Ishikawa (cell line): ENCODE measurements around the gene PIGW.

Experiments
- CEBPB ChIP-seq: IDR thresholded peaks from 2 replicates; pipeline ENCODE4 v1.6.1; 2012
- EGR1 ChIP-seq: IDR thresholded peaks from 2 replicates; pipeline ENCODE4 v1.6.1; 2012
- EP300 ChIP-seq: IDR thresholded peaks from 2 replicates; pipeline ENCODE4 v1.6.1; 2012; ENCODE audit warnings: borderline replicate concordance
- NFIC ChIP-seq: IDR thresholded peaks from 2 replicates; pipeline ENCODE4 v1.6.1; 2012
- RAD21 ChIP-seq: IDR thresholded peaks from 2 replicates; pipeline ENCODE4 v1.6.1; 2012; ENCODE audit warnings: low read depth
- TAF1 ChIP-seq: IDR thresholded peaks from 2 replicates; pipeline ENCODE4 v1.6.1; 2012; ENCODE audit warnings: low read depth, mild to moderate bottlenecking
- TEAD4 ChIP-seq: IDR thresholded peaks from 2 replicates; pipeline ENCODE4 v1.6.1; 2012
- YY1 ChIP-seq: IDR thresholded peaks from 2 replicates; pipeline ENCODE4 v1.6.1; 2012; ENCODE audit warnings: low read depth
- ZBTB7A ChIP-seq: IDR thresholded peaks from 2 replicates; pipeline ENCODE4 v1.6.1; 2012; ENCODE audit warnings: low read depth
- TF ChIP-seq, protein P1 (sequence below): IDR thresholded peaks from 2 replicates; pipeline ENCODE4 v1.6.1; 2012; ENCODE audit warnings: low read depth, mild to moderate bottlenecking
- TF ChIP-seq, protein P2 (sequence below): IDR thresholded peaks from 2 replicates; pipeline ENCODE4 v1.6.1; 2012
- TF ChIP-seq, protein P3 (sequence below): IDR thresholded peaks from 2 replicates; pipeline ENCODE4 v1.6.1; 2012

DNA sequence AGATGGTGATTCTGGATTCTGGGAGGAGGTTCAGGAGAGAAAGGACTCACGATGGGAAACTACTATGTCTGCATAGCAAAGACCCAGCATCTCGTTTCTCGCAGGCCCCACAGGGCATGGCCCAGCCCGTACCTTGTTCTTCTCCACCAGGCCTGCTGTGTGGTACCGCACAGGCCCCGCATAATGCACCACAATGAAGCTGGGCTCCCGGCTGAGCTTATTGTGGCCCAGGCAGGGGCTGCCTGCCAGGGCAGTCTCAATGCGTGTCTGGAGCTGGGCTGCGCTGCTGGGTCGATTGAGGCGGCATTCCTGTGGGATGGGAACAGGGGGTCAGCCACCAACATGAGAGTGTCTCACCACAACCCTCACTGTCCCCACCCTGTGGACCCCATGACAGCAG, 28.0 kb upstream of the PIGW start:
- TF ChIP-seq CEBPB (no peak), TEAD4 (no peak), NFIC (no peak), EP300 (no peak), EGR1 (no peak), YY1 (no peak), ZBTB7A (no peak), TAF1 (no peak), RAD21 (no peak)
- TF ChIP-seq, protein P1, sequence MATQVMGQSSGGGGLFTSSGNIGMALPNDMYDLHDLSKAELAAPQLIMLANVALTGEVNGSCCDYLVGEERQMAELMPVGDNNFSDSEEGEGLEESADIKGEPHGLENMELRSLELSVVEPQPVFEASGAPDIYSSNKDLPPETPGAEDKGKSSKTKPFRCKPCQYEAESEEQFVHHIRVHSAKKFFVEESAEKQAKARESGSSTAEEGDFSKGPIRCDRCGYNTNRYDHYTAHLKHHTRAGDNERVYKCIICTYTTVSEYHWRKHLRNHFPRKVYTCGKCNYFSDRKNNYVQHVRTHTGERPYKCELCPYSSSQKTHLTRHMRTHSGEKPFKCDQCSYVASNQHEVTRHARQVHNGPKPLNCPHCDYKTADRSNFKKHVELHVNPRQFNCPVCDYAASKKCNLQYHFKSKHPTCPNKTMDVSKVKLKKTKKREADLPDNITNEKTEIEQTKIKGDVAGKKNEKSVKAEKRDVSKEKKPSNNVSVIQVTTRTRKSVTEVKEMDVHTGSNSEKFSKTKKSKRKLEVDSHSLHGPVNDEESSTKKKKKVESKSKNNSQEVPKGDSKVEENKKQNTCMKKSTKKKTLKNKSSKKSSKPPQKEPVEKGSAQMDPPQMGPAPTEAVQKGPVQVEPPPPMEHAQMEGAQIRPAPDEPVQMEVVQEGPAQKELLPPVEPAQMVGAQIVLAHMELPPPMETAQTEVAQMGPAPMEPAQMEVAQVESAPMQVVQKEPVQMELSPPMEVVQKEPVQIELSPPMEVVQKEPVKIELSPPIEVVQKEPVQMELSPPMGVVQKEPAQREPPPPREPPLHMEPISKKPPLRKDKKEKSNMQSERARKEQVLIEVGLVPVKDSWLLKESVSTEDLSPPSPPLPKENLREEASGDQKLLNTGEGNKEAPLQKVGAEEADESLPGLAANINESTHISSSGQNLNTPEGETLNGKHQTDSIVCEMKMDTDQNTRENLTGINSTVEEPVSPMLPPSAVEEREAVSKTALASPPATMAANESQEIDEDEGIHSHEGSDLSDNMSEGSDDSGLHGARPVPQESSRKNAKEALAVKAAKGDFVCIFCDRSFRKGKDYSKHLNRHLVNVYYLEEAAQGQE: no peak
- TF ChIP-seq, protein P2, sequence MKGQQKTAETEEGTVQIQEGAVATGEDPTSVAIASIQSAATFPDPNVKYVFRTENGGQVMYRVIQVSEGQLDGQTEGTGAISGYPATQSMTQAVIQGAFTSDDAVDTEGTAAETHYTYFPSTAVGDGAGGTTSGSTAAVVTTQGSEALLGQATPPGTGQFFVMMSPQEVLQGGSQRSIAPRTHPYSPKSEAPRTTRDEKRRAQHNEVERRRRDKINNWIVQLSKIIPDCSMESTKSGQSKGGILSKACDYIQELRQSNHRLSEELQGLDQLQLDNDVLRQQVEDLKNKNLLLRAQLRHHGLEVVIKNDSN: no peak
- TF ChIP-seq, protein P3, sequence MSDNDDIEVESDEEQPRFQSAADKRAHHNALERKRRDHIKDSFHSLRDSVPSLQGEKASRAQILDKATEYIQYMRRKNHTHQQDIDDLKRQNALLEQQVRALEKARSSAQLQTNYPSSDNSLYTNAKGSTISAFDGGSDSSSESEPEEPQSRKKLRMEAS: no peak
